K562 (cell line): ENCODE data around the gene SAE1. TPM values are rescaled to one million over a fixed set of nuclear protein-coding genes. Genes with fewer than 3 reads are reported as not detected.

ENCODE experiments used
- BHLHE40 ChIP-seq: IDR thresholded peaks from 2 replicates; pipeline ENCODE4 v1.6.1; 2011; ENCODE audit warnings: low read length, improper control_type of control experiment
- CBX5 ChIP-seq: IDR thresholded peaks from 2 replicates; pipeline ENCODE4 v1.6.1; 2014; ENCODE audit warnings: low read depth, borderline replicate concordance
- CHD1 ChIP-seq: fragments of 200-600 bp; sonication (generic); IDR thresholded peaks from one replicate; pipeline ENCODE4 v1.6.1; 2012; ENCODE audit warnings: mild to moderate bottlenecking, moderate library complexity, low read length, inconsistent platforms
- CTBP1 ChIP-seq: fragments of 450-650 bp; IDR thresholded peaks from 2 replicates; pipeline ENCODE4 v1.6.1; 2016; ENCODE audit warnings: borderline replicate concordance
- EGR1 ChIP-seq: fragments of 450-650 bp; conservative IDR thresholded peaks from 2 replicates; pipeline ENCODE4 v1.6.1; 2017; ENCODE audit warnings: mild to moderate bottlenecking
- FOXP1 ChIP-seq: sonication (generic); formaldehyde crosslinking; IDR thresholded peaks from 2 replicates; pipeline ENCODE4 v1.8.0; 2022; ENCODE audit warnings: mild to moderate bottlenecking, missing genetic modification reagents
- MEIS2 ChIP-seq: fragments of 450-650 bp; IDR thresholded peaks from 2 replicates; pipeline ENCODE4 v1.6.1; 2014; ENCODE audit warnings: mild to moderate bottlenecking; ENCODE audit not compliant: partially characterized antibody
- NCOR1 ChIP-seq: fragments of 450-650 bp; IDR thresholded peaks from 2 replicates; pipeline ENCODE4 v1.6.1; 2016; ENCODE audit warnings: mild to moderate bottlenecking, moderate library complexity
- NFATC3 ChIP-seq: fragments of 450-650 bp; IDR thresholded peaks from 2 replicates; pipeline ENCODE4 v1.6.1; 2017; ENCODE audit warnings: mild to moderate bottlenecking
- PTBP1 ChIP-seq: fragments of 200-400 bp; formaldehyde crosslinking; IDR thresholded peaks from 2 replicates; pipeline ENCODE4 v1.6.1; 2017; ENCODE audit warnings: low read depth, low read length
- RAD51 ChIP-seq: fragments of 450-650 bp; IDR thresholded peaks from 2 replicates; pipeline ENCODE4 v1.7.1; 2016; ENCODE audit warnings: low read depth, mild to moderate bottlenecking, borderline replicate concordance
- SOX6 ChIP-seq: fragments of 450-650 bp; IDR thresholded peaks from 2 replicates; pipeline ENCODE4 v1.6.1; 2014; ENCODE audit warnings: mild to moderate bottlenecking
- TAL1 ChIP-seq: fragments of 450-650 bp; IDR thresholded peaks from 2 replicates; pipeline ENCODE4 v1.6.1; 2016; ENCODE audit warnings: mild to moderate bottlenecking
- TCF7 ChIP-seq: sonication (generic); IDR thresholded peaks from 2 replicates; pipeline ENCODE4 v1.6.1; 2016; ENCODE audit warnings: antibody characterized with exemption, borderline replicate concordance
- UBTF ChIP-seq, 2 experiments: IDR thresholded peaks; 2 replicates each; pipeline ENCODE4 v1.6.1; 2012; ENCODE audit warnings: improper control_type of control experiment in 2 of 2, low read depth in 2 of 2, low read length in 2 of 2, borderline replicate concordance in 1 of 2
- USF2 ChIP-seq: sonication (generic); formaldehyde crosslinking; IDR thresholded peaks from 2 replicates; pipeline ENCODE4 v1.5.0; 2020; ENCODE audit warnings: missing genetic modification reagents
- ZBED1 ChIP-seq: IDR thresholded peaks from 2 replicates; pipeline ENCODE4 v1.6.1; 2014
- ZBTB1 ChIP-seq: sonication (generic); formaldehyde crosslinking; IDR thresholded peaks from 2 replicates; pipeline ENCODE4 v1.8.1; 2023; ENCODE audit warnings: missing genetic modification reagents, low read depth, mild to moderate bottlenecking, borderline replicate concordance
- ZNF12 ChIP-seq: sonication (generic); formaldehyde crosslinking; IDR thresholded peaks from 2 replicates; pipeline ENCODE4 v1.4.0; 2020; ENCODE audit warnings: mild to moderate bottlenecking, missing genetic modification reagents
- ZNF232 ChIP-seq: sonication (generic); formaldehyde crosslinking; IDR thresholded peaks from 2 replicates; pipeline ENCODE4 v1.8.0; 2022; ENCODE audit warnings: mild to moderate bottlenecking, missing genetic modification reagents
- ZNF398 ChIP-seq: fragments of 250-450 bp; sonication (Bioruptor Pico); IDR thresholded peaks from 2 replicates; pipeline ENCODE4 v1.8.0; 2021; ENCODE audit warnings: moderate library complexity, mild to moderate bottlenecking, inconsistent platforms
- ZNF444 ChIP-seq: fragments of 250-450 bp; sonication (Bioruptor Pico); IDR thresholded peaks from 2 replicates; pipeline ENCODE4 v1.4.0; 2020; ENCODE audit warnings: mild to moderate bottlenecking, moderate library complexity
- polyA plus RNA-seq, 8 experiments: library from polyadenylated mRNA; depleted of rRNA in 4 of 8; stranded (reverse) in 5 of 8; unstranded in 3 of 8; fragments of >200 nt; fragmentation: Nextera tagmentation in 2 of 8; fragmentation: Illumina TruSeq in 1 of 8; extraction: Ambion mirVana in 2 of 8; extraction: Trizol in 1 of 8; gene quantifications; 2 replicates each; pipeline versions ENCODE4 v1.2.1 to v1.2.3, GENCODE V29; 2011 to 2014; ENCODE audit warnings: inconsistent platforms in 1 of 8, missing spikeins in 1 of 8
- total RNA-seq, 7 experiments: library from RNA; depleted of rRNA in 6 of 7; stranded (reverse); fragments of >200 nt in 6 of 7; fragmentation: Illumina TruSeq in 2 of 7; extraction: Trizol in 2 of 7; gene quantifications; 2 replicates each; pipeline versions ENCODE4 v1.2.1 to v1.2.3, GENCODE V29; 2011 to 2021; ENCODE audit warnings: low replicate concordance in 1 of 7
- TF ChIP-seq, protein P1 (sequence below): sonication (generic); formaldehyde crosslinking; IDR thresholded peaks from 2 replicates; pipeline ENCODE4 v1.8.0; 2022; ENCODE audit warnings: missing genetic modification reagents, mild to moderate bottlenecking, borderline replicate concordance

SAE1 gene
- total and polyA plus RNA-seq, 9 of the 15 experiments (the other 6 are each of a cell fraction or from before 2014, with no cell fraction given): 82.8 to 299 (median 217) TPM

DNA sequence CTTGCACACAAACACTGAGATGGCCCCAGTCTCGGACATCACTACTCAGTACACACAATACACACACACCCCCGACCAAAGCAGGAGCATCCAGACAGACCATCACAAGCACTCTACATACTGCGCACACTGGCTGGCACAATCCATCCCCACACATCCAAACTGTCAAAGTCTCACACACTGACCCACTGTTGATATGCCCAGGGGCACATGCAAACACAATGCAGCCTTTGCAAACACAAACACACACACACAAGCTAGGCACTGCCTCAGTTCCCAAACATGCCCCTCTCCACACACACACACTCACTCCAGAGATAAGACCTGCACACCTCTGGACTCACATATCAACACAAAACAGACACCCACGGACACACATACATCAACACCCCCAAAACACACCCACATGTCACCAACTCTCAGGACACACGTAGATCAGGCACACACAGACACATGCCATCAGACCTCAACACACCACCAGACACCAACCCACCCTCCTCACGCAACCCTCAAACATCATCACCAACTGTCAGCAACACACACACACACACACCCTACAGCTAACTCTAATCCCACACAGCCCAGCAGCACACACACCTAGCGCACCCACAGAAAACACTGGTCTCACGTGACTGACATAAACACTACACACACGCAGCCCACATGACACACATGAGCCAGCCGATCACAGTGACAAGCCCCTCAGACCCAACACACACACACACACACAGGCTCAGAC lies 98.5 kb downstream of the SAE1 start (continued):
- TF ChIP-seq NFATC3 (0 out of 2 replicates have a peak, but pooled peaks have one; percentile 20), NCOR1 (peak; percentile 60), TCF7 (no peak), UBTF (IDR thresholded peaks at IDR 0.05; ENCODE audit: borderline replicate concordance in 1 of 2, low read depth in 2 of 2, low read length in 2 of 2) (no peak), ZNF232 (CRISPR knock-in tag) (no peak), RAD51 (peak; percentile 69), ZNF12 (CRISPR knock-in tag) (no peak; the same call in 1 of the 2 replicates), USF2 (CRISPR knock-in tag) (peak; percentile 52; the same call in 1 of the 2 replicates), BHLHE40 (peak; percentile 89), EGR1 (peak; percentile 78; the same call in 1 of the 2 replicates), ZBTB1 (CRISPR knock-in tag) (no peak), ZNF398 (no peak), CTBP1 (no peak; the same call in 1 of the 2 replicates), FOXP1 (CRISPR knock-in tag) (peak; percentile 11; the same call in 1 of the 2 replicates), TAL1 (0 out of 2 replicates have a peak, but pooled peaks have one; percentile 48), CBX5 (no peak), PTBP1 (no peak), ZBED1 (peak; percentile 29; the same call in 1 of the 2 replicates), CHD1 (no peak), MEIS2 (peak; percentile 49), SOX6 (peak; percentile 12; the same call in 1 of the 2 replicates), ZNF444 (CRISPR knock-in tag) (no peak)
- TF ChIP-seq, protein P1, sequence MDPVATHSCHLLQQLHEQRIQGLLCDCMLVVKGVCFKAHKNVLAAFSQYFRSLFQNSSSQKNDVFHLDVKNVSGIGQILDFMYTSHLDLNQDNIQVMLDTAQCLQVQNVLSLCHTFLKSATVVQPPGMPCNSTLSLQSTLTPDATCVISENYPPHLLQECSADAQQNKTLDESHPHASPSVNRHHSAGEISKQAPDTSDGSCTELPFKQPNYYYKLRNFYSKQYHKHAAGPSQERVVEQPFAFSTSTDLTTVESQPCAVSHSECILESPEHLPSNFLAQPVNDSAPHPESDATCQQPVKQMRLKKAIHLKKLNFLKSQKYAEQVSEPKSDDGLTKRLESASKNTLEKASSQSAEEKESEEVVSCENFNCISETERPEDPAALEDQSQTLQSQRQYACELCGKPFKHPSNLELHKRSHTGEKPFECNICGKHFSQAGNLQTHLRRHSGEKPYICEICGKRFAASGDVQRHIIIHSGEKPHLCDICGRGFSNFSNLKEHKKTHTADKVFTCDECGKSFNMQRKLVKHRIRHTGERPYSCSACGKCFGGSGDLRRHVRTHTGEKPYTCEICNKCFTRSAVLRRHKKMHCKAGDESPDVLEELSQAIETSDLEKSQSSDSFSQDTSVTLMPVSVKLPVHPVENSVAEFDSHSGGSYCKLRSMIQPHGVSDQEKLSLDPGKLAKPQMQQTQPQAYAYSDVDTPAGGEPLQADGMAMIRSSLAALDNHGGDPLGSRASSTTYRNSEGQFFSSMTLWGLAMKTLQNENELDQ (CRISPR knock-in tag): no peak
